Stimulated activated CD4-positive, alpha-beta T cell treated with anti-CD3 and anti-CD28 coated beads, Interleukin-1b, Interleukin-23, amount 100 ng/mL, for 48 hours (primary cell): ENCODE results near the gene ALX4.

ENCODE experiments used
- DNase-seq: peaks from one replicate; pipeline ENCODE4 v3.0.0-alpha.2; 2020

Gene ALX4

GRCh38 chr11:44243086-44243485 is 66.9 kb downstream of the ALX4 start:
- no peak for DNase-seq

GRCh38 chr11:44241851-44242250 is 68.1 kb downstream of the ALX4 start:
- DNase-seq, result no peak

- DNase-seq, result no peak
Observed at GRCh38 chr11:44237156-44237555, 72.8 kb downstream of the ALX4 start.

- DNase-seq, result no peak
Observed at GRCh38 chr11:44236296-44236695, 73.6 kb downstream of the ALX4 start.

- no peak for DNase-seq
Observed at GRCh38 chr11:44235765-44236201, 74.2 kb downstream of the ALX4 start.

- no peak for DNase-seq
Observed at GRCh38 chr11:44229624-44230023, 80.3 kb downstream of the ALX4 start.

GRCh38 chr11:44229098-44229497 is 80.8 kb downstream of the ALX4 start:
- no peak for DNase-seq

- DNase-seq, result no peak
Observed at GRCh38 chr11:44228379-44228778, 81.6 kb downstream of the ALX4 start.

- DNase-seq, result no peak
Observed at GRCh38 chr11:44226945-44227344, 83.0 kb downstream of the ALX4 start.

GRCh38 chr11:44226490-44226889 is 83.4 kb downstream of the ALX4 start:
- no peak for DNase-seq

- DNase-seq, result no peak
Observed at GRCh38 chr11:44224867-44225501, 85.0 kb downstream of the ALX4 start.

GRCh38 chr11:44223238-44223637 is 86.7 kb downstream of the ALX4 start:
- no peak for DNase-seq

- no peak for DNase-seq
Observed at GRCh38 chr11:44221992-44222391, 87.9 kb downstream of the ALX4 start.

GRCh38 chr11:44221456-44221855 is 88.5 kb downstream of the ALX4 start:
- DNase-seq, result no peak

- DNase-seq, result no peak
Observed at GRCh38 chr11:44219830-44220796, 89.8 kb downstream of the ALX4 start.

GRCh38 chr11:44217432-44217831 is 92.5 kb downstream of the ALX4 start:
- DNase-seq, result no peak

- DNase-seq, result no peak
Observed at GRCh38 chr11:44213148-44213547, 96.8 kb downstream of the ALX4 start.

GRCh38 chr11:44212128-44212527 is 97.8 kb downstream of the ALX4 start:
- DNase-seq, result no peak
